Measurements from ENCODE around the gene MAP3K7CL. TPM values are rescaled to one million over a fixed set of nuclear protein-coding genes. Genes with fewer than 3 reads are reported as not detected.

Gene MAP3K7CL
- total RNA-seq, 1 experiment from 2014 or later: 0.31 TPM

DNA sequence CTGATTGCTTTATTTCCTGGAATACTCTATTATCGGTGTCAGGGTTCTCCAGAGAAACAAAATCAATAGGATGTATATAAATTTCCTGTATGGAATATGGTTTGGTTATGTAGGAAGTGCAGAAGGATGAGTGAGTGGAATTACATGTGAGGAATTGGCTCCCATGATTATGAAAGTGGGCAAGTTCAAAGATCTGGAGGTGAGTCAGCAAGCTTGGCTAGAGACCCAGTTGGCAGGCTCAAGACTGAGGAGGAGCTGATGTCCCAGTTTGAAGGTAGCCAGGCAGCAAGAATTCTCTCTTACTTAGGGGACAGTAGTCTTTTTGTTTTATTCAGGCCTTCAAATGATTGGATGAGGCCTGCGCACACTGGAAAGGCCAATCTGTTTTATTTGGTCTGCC is 57.5 kb downstream of the MAP3K7CL start:
- intact Hi-C loops (cut with micrococcal nuclease; ENCODE audit: unreplicated experiment) (no loop called here), in situ Hi-C loops (cut with HindIII; ENCODE audit: low pct_unique_long_range_greater_than_20kb, low sequenced_read_pairs) (no loop called here)
- H3K9me3 ChIP-seq (ENCODE audit: control insufficient read depth, insufficient read depth, low read depth, low read length): no peaks in the 10 kb centered on the region
- CTCF ChIA-PET: no interaction called here
- no TSS peak for BruUV-seq (replicated peaks)
- H3K4me3 ChIP-seq (ENCODE audit: low read depth in 2 of 2, low read length in 2 of 2): no peak overlapping the region
- DNase-seq (ENCODE audit: low read depth, low spot score) (no peak), ATAC-seq (no peak)
- H3K36me3 ChIP-seq (ENCODE audit: control insufficient read depth, insufficient read depth, low read length): no peaks in the 10 kb centered on the region
- no peak for TF ChIP-seq POLR2AphosphoS5 (IDR thresholded peaks at IDR 0.05; ENCODE audit: low read depth, low read length)
- TF ChIP-seq SIN3A (IDR thresholded peaks at IDR 0.05; ENCODE audit: borderline replicate concordance, insufficient read depth, low read depth, low read length): no peak
- TF ChIP-seq REST (IDR thresholded peaks at IDR 0.05; ENCODE audit: insufficient read depth in 1 of 2, low read depth in 2 of 2, low read length in 1 of 2): no peak
- TF ChIP-seq CTCF (IDR thresholded peaks at IDR 0.05): no peak
- no peak for TF ChIP-seq TCF7L2 (IDR thresholded peaks at IDR 0.05; ENCODE audit: low read depth, low read length)
- POLR2A ChIA-PET: no interaction called here
- H3K27me3 ChIP-seq (ENCODE audit: control insufficient read depth, insufficient read depth, low read length): no peaks in the 10 kb centered on the region
- H3K27ac ChIP-seq (ENCODE audit: low read length): no peak overlapping the region
- H3K4me1 ChIP-seq (ENCODE audit: control insufficient read depth, insufficient read depth, low read length): no peaks in the 10 kb centered on the region

GRCh38 chr21:29189353-29189752 is 58.9 kb downstream of the MAP3K7CL start:
- DNase-seq (ENCODE audit: low read depth, low spot score): no peak
- H3K4me1 ChIP-seq (ENCODE audit: control insufficient read depth, insufficient read depth, low read length): no peaks in the 10 kb centered on the region
- no peaks in the 10 kb centered on the region for H3K9me3 ChIP-seq (ENCODE audit: control insufficient read depth, insufficient read depth, low read depth, low read length)
- intact Hi-C loops (cut with micrococcal nuclease; ENCODE audit: unreplicated experiment) (no loop called here), in situ Hi-C loops (cut with HindIII; ENCODE audit: low pct_unique_long_range_greater_than_20kb, low sequenced_read_pairs) (no loop called here)
- H3K36me3 ChIP-seq (ENCODE audit: control insufficient read depth, insufficient read depth, low read length): no peaks in the 10 kb centered on the region
- no peak overlapping the region for H3K27ac ChIP-seq (ENCODE audit: low read length)
- CTCF ChIA-PET: no interaction called here
- no peak overlapping the region for H3K4me3 ChIP-seq (ENCODE audit: low read depth in 2 of 2, low read length in 2 of 2)
- H3K27me3 ChIP-seq (ENCODE audit: control insufficient read depth, insufficient read depth, low read length): no peaks in the 10 kb centered on the region
- TF ChIP-seq CTCF (IDR thresholded peaks at IDR 0.05): no peak
- TF ChIP-seq POLR2AphosphoS5 (IDR thresholded peaks at IDR 0.05; ENCODE audit: low read depth, low read length): no peak
- no peak for TF ChIP-seq SIN3A (IDR thresholded peaks at IDR 0.05; ENCODE audit: borderline replicate concordance, insufficient read depth, low read depth, low read length)
- no TSS peak for BruUV-seq (replicated peaks)
- no peak for ATAC-seq
- POLR2A ChIA-PET: no interaction called here

Data from Panc1 (cell line).